ENCODE results near the gene GPATCH1.

Gene GPATCH1

GRCh38 chr19:33075519-33075918 is 5.5 kb upstream of the GPATCH1 start:
- TF ChIP-seq, protein P1, sequence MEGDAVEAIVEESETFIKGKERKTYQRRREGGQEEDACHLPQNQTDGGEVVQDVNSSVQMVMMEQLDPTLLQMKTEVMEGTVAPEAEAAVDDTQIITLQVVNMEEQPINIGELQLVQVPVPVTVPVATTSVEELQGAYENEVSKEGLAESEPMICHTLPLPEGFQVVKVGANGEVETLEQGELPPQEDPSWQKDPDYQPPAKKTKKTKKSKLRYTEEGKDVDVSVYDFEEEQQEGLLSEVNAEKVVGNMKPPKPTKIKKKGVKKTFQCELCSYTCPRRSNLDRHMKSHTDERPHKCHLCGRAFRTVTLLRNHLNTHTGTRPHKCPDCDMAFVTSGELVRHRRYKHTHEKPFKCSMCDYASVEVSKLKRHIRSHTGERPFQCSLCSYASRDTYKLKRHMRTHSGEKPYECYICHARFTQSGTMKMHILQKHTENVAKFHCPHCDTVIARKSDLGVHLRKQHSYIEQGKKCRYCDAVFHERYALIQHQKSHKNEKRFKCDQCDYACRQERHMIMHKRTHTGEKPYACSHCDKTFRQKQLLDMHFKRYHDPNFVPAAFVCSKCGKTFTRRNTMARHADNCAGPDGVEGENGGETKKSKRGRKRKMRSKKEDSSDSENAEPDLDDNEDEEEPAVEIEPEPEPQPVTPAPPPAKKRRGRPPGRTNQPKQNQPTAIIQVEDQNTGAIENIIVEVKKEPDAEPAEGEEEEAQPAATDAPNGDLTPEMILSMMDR (IDR thresholded peaks at IDR 0.05; ENCODE audit: low read depth, low read length, missing control alignments), result no peak
- no peak overlapping the region for H3K4me3 ChIP-seq (ENCODE audit: low read depth, low read length)
- in situ Hi-C loops (cut with HindIII; ENCODE audit: low sequenced_read_pairs), result no loop called here
- DNase-seq (ENCODE audit: low read depth), result no peak

GRCh38 chr19:33085570-33086128 is 4.7 kb downstream of the GPATCH1 start:
- in situ Hi-C loops (cut with HindIII; ENCODE audit: low sequenced_read_pairs), result no loop called here
- TF ChIP-seq, protein P1 (IDR thresholded peaks at IDR 0.05; ENCODE audit: low read depth, low read length, missing control alignments), result no peak
- no peak overlapping the region for H3K4me3 ChIP-seq (ENCODE audit: low read depth, low read length)
- DNase-seq (ENCODE audit: low read depth), result no peak

DNA sequence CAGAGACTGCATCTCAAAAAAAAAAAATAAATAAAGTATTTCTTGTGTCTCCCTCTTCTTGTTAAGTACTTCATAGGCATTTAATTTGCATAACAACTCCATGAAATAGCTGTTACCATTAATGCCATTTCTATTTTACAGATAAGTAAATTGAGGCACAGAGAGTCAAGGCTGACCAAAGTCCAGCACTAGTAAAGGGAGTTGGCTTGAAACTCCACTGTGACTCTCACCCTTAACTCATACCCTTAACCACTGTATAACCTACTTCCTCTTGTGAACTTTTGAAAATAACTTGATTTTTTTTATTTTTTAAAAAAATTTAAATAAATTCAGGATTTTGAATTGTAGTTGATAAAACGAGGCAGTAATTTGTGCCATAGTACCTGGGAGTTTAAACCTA is 6.0 kb downstream of the GPATCH1 start:
- H3K4me3 ChIP-seq (ENCODE audit: low read depth, low read length), result no peak overlapping the region
- TF ChIP-seq, protein P1 (IDR thresholded peaks at IDR 0.05; ENCODE audit: low read depth, low read length, missing control alignments), result no peak
- DNase-seq (ENCODE audit: low read depth), result no peak
- in situ Hi-C loops (cut with HindIII; ENCODE audit: low sequenced_read_pairs), result no loop called here

GRCh38 chr19:33089010-33089409 is 8.0 kb downstream of the GPATCH1 start:
- no peak overlapping the region for H3K4me3 ChIP-seq (ENCODE audit: low read depth, low read length)
- no peak for DNase-seq (ENCODE audit: low read depth)
- TF ChIP-seq, protein P1 (IDR thresholded peaks at IDR 0.05; ENCODE audit: low read depth, low read length, missing control alignments), result no peak
- in situ Hi-C loops (cut with HindIII; ENCODE audit: low sequenced_read_pairs), result no loop called here

- in situ Hi-C loops (cut with HindIII; ENCODE audit: low sequenced_read_pairs), result no loop called here
- TF ChIP-seq, protein P1 (IDR thresholded peaks at IDR 0.05; ENCODE audit: low read depth, low read length, missing control alignments), result no peak
- H3K4me3 ChIP-seq (ENCODE audit: low read depth, low read length), result no peak overlapping the region
- no peak for DNase-seq (ENCODE audit: low read depth)
Measured at GRCh38 chr19:33090179-33090578, 9.2 kb downstream of the GPATCH1 start.

- H3K4me3 ChIP-seq (ENCODE audit: low read depth, low read length), result no peak overlapping the region
- in situ Hi-C loops (cut with HindIII; ENCODE audit: low sequenced_read_pairs), result no loop called here
- TF ChIP-seq, protein P1 (IDR thresholded peaks at IDR 0.05; ENCODE audit: low read depth, low read length, missing control alignments), result no peak
- no peak for DNase-seq (ENCODE audit: low read depth)
Measured at GRCh38 chr19:33093420-33094210, 12.6 kb downstream of the GPATCH1 start.
